Measurements from ENCODE around the gene PARP11. TPM values are rescaled to one million over a fixed set of nuclear protein-coding genes. Genes with fewer than 3 reads are reported as not detected.

The PARP11 gene
- total RNA-seq, 1 donor = 6.5 TPM

DNA sequence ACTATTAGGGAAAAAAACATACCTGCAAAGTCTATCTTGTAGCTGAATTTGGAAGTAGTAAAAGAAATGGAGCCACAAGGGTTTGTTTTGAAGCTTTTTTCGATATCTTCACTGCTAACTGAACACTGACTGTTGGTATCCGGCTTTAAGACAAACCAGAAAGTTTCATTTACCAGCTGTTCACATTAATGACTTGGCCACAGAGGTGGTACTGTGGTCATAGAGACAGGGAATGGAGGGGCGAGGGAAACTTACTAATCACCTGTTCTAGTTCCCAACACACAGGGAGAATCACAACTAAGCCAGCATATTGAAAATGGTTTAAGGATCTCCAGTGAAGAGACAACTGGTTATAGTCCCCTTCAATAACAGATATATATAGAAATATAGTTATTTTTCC, 44.3 kb downstream of the PARP11 start:
- TF ChIP-seq, protein P1, sequence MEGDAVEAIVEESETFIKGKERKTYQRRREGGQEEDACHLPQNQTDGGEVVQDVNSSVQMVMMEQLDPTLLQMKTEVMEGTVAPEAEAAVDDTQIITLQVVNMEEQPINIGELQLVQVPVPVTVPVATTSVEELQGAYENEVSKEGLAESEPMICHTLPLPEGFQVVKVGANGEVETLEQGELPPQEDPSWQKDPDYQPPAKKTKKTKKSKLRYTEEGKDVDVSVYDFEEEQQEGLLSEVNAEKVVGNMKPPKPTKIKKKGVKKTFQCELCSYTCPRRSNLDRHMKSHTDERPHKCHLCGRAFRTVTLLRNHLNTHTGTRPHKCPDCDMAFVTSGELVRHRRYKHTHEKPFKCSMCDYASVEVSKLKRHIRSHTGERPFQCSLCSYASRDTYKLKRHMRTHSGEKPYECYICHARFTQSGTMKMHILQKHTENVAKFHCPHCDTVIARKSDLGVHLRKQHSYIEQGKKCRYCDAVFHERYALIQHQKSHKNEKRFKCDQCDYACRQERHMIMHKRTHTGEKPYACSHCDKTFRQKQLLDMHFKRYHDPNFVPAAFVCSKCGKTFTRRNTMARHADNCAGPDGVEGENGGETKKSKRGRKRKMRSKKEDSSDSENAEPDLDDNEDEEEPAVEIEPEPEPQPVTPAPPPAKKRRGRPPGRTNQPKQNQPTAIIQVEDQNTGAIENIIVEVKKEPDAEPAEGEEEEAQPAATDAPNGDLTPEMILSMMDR (IDR thresholded peaks at IDR 0.05; ENCODE audit: insufficient read depth, low read depth, low read length) = no peak
- no peak overlapping the region for H3K4me3 ChIP-seq (ENCODE audit: low read depth, low read length)
- DNase-seq (ENCODE audit: low read depth) = no peak

DNA sequence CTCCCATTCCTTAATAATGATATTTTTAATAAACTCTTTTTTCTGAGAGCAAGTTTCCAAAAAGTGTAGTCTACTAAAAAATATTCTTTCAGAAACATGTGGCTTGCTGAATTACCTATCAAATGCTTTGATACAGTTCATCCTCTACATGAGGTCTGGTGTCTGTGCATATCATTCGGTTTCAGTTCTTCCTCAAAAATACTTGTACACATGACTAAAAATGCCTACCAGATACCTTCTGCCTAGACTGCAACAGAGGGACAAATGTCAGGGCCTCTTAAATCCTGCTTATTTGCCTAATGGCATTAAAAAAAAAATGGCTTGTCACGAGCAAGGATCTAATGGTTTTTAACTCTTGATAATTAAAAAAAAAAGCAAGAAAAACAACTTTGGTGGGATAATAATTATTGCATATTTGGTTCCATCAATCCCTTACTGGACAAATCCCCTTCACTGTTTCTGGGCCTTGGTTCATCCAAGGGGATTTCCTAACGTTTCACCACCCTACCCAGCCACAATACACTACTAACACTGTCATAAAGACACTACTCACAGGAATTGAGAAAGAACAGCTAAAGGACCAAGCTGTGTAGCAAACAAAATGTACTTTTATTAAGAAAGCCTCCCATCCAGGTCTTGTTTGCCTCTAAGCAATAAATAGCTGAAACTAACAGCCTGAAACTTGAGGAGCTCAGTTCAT, 45.7 kb downstream of the PARP11 start:
- H3K4me3 ChIP-seq (ENCODE audit: low read depth, low read length) = no peak overlapping the region
- TF ChIP-seq, protein P1 (IDR thresholded peaks at IDR 0.05; ENCODE audit: insufficient read depth, low read depth, low read length) = no peak
- no peak for DNase-seq (ENCODE audit: low read depth)

DNA sequence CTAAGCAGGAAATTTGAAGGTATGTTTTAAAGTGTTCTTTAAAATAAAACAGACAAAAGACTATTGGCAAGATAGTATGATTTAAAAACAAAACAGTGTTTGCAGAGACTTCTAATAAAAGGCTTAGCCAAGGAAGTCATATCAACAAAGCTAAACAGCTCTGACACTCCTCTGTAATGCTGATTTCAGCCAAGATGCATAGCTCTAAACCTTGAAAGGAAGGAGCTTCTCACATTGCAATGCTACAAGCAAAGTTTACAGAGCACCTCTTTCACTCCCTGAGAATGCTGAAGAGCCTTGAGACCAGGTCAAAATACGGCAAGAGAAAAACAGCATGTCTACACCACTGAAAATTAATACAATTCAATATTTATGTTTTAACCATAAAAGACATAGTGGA, 51.8 kb downstream of the PARP11 start:
- TF ChIP-seq, protein P1 (IDR thresholded peaks at IDR 0.05; ENCODE audit: insufficient read depth, low read depth, low read length) = no peak
- no peak for DNase-seq (ENCODE audit: low read depth)
- H3K4me3 ChIP-seq (ENCODE audit: low read depth, low read length) = no peak overlapping the region

DNA sequence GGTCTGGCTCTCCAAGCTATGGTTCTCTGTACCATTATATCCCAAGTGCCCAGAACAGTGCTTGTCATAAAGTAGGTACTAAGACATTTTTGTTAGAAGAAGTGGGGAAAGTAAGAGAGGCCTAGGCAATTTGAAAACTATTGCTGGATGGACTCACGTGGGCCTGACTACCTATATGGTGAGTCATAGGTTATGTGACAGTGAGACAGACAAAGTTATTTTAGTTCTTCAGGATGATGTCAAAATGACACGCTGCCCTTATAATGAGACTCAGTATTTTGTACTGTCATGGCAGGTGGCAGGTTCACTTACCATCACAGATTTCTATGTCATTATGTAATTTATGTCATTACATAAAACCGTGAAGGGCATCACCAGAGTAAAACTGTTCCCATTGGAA, 53.1 kb downstream of the PARP11 start:
- no peak overlapping the region for H3K4me3 ChIP-seq (ENCODE audit: low read depth, low read length)
- TF ChIP-seq, protein P1 (IDR thresholded peaks at IDR 0.05; ENCODE audit: insufficient read depth, low read depth, low read length) = no peak
- DNase-seq (ENCODE audit: low read depth) = peak; percentile 23

DNA sequence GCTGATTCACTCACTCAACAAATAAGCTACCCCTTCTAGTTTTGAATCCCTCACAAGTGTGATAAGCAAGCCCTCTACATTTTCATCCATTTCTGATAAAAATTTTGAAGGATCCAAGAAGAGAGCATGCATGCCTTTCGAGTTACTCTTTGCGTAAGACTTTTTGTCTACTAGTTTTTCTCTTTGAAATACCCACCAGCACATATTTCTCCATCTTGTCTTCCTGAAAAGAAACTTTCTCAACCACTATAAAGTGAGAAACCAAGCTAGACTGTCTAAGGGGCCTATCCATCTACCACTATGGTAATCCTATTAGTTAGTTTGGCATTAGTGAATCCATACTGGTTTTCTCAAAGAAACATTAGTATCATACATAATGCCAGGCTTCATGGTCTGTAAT, 56.9 kb downstream of the PARP11 start:
- TF ChIP-seq, protein P1 (IDR thresholded peaks at IDR 0.05; ENCODE audit: insufficient read depth, low read depth, low read length) = no peak
- DNase-seq (ENCODE audit: low read depth) = no peak
- H3K4me3 ChIP-seq (ENCODE audit: low read depth, low read length) = no peak overlapping the region

DNA sequence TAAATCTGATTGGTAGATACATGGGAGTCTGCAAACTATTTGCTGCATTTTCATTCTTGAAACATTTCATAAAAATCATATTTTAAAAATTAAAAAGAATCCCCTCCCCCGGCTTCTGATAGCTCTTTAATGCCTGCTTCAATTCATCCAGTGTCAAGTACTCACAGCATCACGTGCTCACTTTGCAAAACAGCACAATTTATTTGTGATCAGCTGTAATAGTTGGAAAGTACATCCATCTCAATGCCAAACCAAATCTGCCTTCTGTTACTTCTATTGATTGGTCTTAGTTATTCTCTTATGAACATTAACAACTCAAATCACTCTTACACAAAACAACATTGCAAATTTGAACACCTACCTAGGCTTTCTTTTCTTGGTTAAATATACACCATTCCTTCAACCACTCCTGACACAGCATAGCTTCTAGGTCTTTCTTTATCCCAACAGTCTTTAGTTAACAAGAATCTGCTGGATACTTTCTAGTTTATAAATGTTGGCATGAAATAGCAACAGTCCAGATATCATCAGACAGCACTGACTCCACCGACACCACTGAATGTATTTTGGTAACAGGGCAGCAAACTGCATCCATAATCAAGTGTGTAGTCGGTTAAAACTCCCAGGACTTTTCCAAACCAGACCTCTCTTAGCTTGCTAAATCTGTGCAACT, 58.0 kb downstream of the PARP11 start:
- no peak for DNase-seq (ENCODE audit: low read depth)

More for the DNA sequence above, 58.0 kb downstream of the PARP11 start:
- TF ChIP-seq, protein P1 (IDR thresholded peaks at IDR 0.05; ENCODE audit: insufficient read depth, low read depth, low read length) = no peak
- H3K4me3 ChIP-seq (ENCODE audit: low read depth, low read length) = no peak overlapping the region
